HepG2 (cell line): Measurements from ENCODE around the gene RAD1. TPM values are rescaled to one million over a fixed set of nuclear protein-coding genes. Genes with fewer than 3 reads are reported as not detected.

Source experiments
- CHD2 ChIP-seq: IDR thresholded peaks from 2 replicates; pipeline ENCODE4 v1.6.1; 2011; ENCODE audit warnings: low read depth, low read length, improper control_type of control experiment
- HIVEP1 ChIP-seq: sonication (generic); formaldehyde crosslinking; IDR thresholded peaks from 2 replicates; pipeline ENCODE4 v1.4.0; 2020; ENCODE audit warnings: mild to moderate bottlenecking, missing genetic modification reagents
- HMGXB3 ChIP-seq: sonication (generic); formaldehyde crosslinking; IDR thresholded peaks from 2 replicates; pipeline ENCODE4 v1.4.0; 2020; ENCODE audit warnings: missing genetic modification reagents, borderline replicate concordance
- HMGXB4 ChIP-seq, 2 experiments: sonication (generic) in 1 of 2; formaldehyde crosslinking in 1 of 2; IDR thresholded peaks; 2 replicates each; pipeline versions ENCODE4 v1.4.0 to v1.6.1; 2018 to 2020; ENCODE audit warnings: missing genetic modification reagents in 2 of 2, borderline replicate concordance in 1 of 2, low read depth in 1 of 2, mild to moderate bottlenecking in 1 of 2, missing biosample characterization in 1 of 2
- HNRNPLL ChIP-seq: fragments of 200-400 bp; formaldehyde crosslinking; IDR thresholded peaks from 2 replicates; pipeline ENCODE4 v1.6.1; 2017; ENCODE audit warnings: mild to moderate bottlenecking, low read depth, low read length; ENCODE audit not compliant: poor library complexity, severe bottlenecking
- IKZF4 ChIP-seq: sonication (generic); formaldehyde crosslinking; IDR thresholded peaks from 2 replicates; pipeline ENCODE4 v1.5.1; 2020; ENCODE audit warnings: borderline replicate concordance, mild to moderate bottlenecking, low read depth, missing genetic modification reagents; ENCODE audit errors: not compliant biosample characterization
- IRF9 ChIP-seq: sonication (generic); formaldehyde crosslinking; IDR thresholded peaks from 2 replicates; pipeline ENCODE4 v1.8.0; 2022; ENCODE audit warnings: missing genetic modification reagents, mild to moderate bottlenecking, borderline replicate concordance
- KDM1A ChIP-seq: IDR thresholded peaks from 2 replicates; pipeline ENCODE4 v1.6.1; 2016; ENCODE audit warnings: missing compliant biosample characterization
- KDM5A ChIP-seq: fragments of 200-600 bp; sonication (generic); IDR thresholded peaks from 2 replicates; pipeline ENCODE4 v1.7.0; 2018; ENCODE audit warnings: antibody characterized with exemption, mild to moderate bottlenecking, low read length, borderline replicate concordance
- MAFF ChIP-seq: IDR thresholded peaks from 2 replicates; pipeline ENCODE4 v1.6.1; 2011; ENCODE audit warnings: low read depth, low read length, improper control_type of control experiment
- SAFB2 ChIP-seq: sonication (generic); formaldehyde crosslinking; IDR thresholded peaks from 2 replicates; pipeline ENCODE4 v1.5.1; 2020; ENCODE audit warnings: missing genetic modification reagents, low read depth, mild to moderate bottlenecking, borderline replicate concordance
- SAP130 ChIP-seq: IDR thresholded peaks from 2 replicates; pipeline ENCODE4 v1.6.1; 2016; ENCODE audit warnings: low read depth
- SOX5 ChIP-seq: IDR thresholded peaks from 2 replicates; pipeline ENCODE4 v1.6.1; 2016; ENCODE audit warnings: borderline replicate concordance
- SP2 ChIP-seq: sonication (generic); formaldehyde crosslinking; IDR thresholded peaks from 2 replicates; pipeline ENCODE4 v1.5.1; 2020; ENCODE audit warnings: mild to moderate bottlenecking, missing genetic modification reagents
- THYN1 ChIP-seq: sonication (generic); formaldehyde crosslinking; IDR thresholded peaks from 2 replicates; pipeline ENCODE4 v1.8.1; 2023; ENCODE audit warnings: low read depth, mild to moderate bottlenecking, moderate library complexity, missing genetic modification reagents, borderline replicate concordance
- YEATS2 ChIP-seq: sonication (generic); formaldehyde crosslinking; IDR thresholded peaks from 2 replicates; pipeline ENCODE4 v1.4.0; 2020; ENCODE audit warnings: missing genetic modification reagents, borderline replicate concordance
- ZFAT ChIP-seq: sonication (generic); formaldehyde crosslinking; conservative IDR thresholded peaks from 2 replicates; pipeline ENCODE4 v1.8.1; 2023; ENCODE audit warnings: missing genetic modification reagents, inconsistent platforms
- ZNF225 ChIP-seq: sonication (generic); formaldehyde crosslinking; IDR thresholded peaks from 2 replicates; pipeline ENCODE4 v1.4.0; 2020; ENCODE audit warnings: mild to moderate bottlenecking, missing genetic modification reagents
- ZNF329 ChIP-seq: sonication (generic); formaldehyde crosslinking; IDR thresholded peaks from 2 replicates; pipeline ENCODE4 v1.9.0; 2021; ENCODE audit warnings: low read depth, mild to moderate bottlenecking, missing genetic modification reagents
- ZNF792 ChIP-seq: IDR thresholded peaks from 2 replicates; pipeline ENCODE4 v1.6.1; 2016
- ZSCAN20 ChIP-seq: sonication (generic); formaldehyde crosslinking; IDR thresholded peaks from 2 replicates; pipeline ENCODE4 v1.4.0; 2020; ENCODE audit warnings: missing genetic modification reagents, mild to moderate bottlenecking, borderline replicate concordance
- polyA plus RNA-seq, 8 experiments: library from polyadenylated mRNA; depleted of rRNA in 3 of 8; stranded (reverse) in 7 of 8; unstranded in 1 of 8; fragments of >200 nt; fragmentation: Illumina TruSeq in 4 of 8; extraction: Trizol in 4 of 8; gene quantifications; 2 replicates each; pipeline versions ENCODE4 v1.2.1 to v1.2.3, GENCODE V29; 2011 to 2016; ENCODE audit warnings: low read depth in 4 of 8, missing spikeins in 1 of 8, mixed read lengths in 1 of 8; ENCODE audit not compliant: insufficient read depth in 1 of 8
- total RNA-seq, 5 experiments: library from RNA; depleted of rRNA; stranded (reverse); fragments of >200 nt; fragmentation: Illumina TruSeq; extraction: Trizol; gene quantifications; 2 replicates each; pipeline ENCODE4 v1.2.3, GENCODE V29; 2016; ENCODE audit warnings: low read depth in 1 of 5
- TF ChIP-seq, protein P1 (sequence below): sonication (generic); formaldehyde crosslinking; IDR thresholded peaks from 2 replicates; pipeline ENCODE4 v1.4.0; 2020; ENCODE audit warnings: mild to moderate bottlenecking, missing genetic modification reagents

RAD1 gene
- total and polyA plus RNA-seq, 2 of the 13 experiments (the other 11 are each of a cell fraction or from before 2014, with no cell fraction given), result 14.7 to 39.1 TPM

DNA sequence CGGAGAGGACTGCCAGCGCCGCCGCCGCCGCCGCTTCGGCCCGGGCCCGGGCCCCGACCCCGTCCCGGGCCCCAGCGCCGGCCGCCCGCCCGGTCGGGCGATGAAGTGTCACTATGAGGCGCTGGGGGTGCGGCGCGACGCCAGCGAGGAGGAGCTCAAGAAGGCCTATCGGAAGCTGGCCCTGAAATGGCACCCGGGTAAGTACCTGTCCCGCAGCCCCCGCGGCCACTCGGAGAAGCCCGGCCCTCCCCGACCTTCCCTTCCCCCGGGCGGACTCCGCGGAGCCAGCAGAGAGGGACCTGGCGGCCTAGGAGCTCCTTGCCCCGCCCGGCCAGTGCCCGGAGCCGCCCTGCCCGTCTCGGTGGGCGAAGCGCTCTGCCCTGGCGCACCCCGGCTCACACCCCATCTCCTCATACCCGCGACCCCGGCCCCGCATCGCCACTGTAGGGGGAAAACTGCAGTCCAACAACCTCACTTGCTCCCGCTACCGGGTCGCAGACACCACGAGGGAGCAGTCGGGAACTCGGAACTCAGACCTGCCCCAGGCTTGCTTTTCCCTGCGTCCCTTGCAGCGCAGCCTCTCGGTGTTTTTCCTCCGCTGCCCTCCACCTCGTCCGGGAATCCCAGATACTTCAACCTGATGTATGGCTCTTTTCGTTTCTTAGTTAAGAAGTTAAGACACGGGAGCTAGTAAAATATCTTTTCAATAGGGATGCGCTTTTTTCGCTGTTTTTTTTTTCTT is 14.6 kb upstream of the RAD1 start (continued):
- peak; percentile 42 for TF ChIP-seq HNRNPLL
- TF ChIP-seq KDM1A (CRISPR knock-in tag), result no peak
- TF ChIP-seq ZSCAN20 (CRISPR knock-in tag), result no peak; the same call in 1 of the 2 replicates
- no peak for TF ChIP-seq ZNF225 (CRISPR knock-in tag)
- no peak for TF ChIP-seq HMGXB3
- TF ChIP-seq YEATS2 (CRISPR knock-in tag), result no peak
- no peak for TF ChIP-seq ZNF329
- TF ChIP-seq IRF9 (CRISPR knock-in tag), result peak; percentile 35; the same call in 1 of the 2 replicates
- peak; percentile 20 to 54; a peak in 1 of 4 replicates for TF ChIP-seq HMGXB4 (CRISPR knock-in tag; IDR thresholded peaks at IDR 0.05; ENCODE audit: borderline replicate concordance in 1 of 2, low read depth in 1 of 2)
- no peak for TF ChIP-seq SOX5 (CRISPR knock-in tag)
- TF ChIP-seq ZFAT (CRISPR knock-in tag), result no peak
- TF ChIP-seq ZNF792, result 0 out of 2 replicates have a peak, but pooled peaks have one; percentile 17
- no peak for TF ChIP-seq CHD2
- TF ChIP-seq SP2, result no peak
- TF ChIP-seq MAFF, result no peak
- TF ChIP-seq IKZF4 (CRISPR knock-in tag), result no peak
- TF ChIP-seq HIVEP1 (CRISPR knock-in tag), result 0 out of 2 replicates have a peak, but pooled peaks have one; percentile 22
- peak; percentile 52; the same call in 1 of the 2 replicates for TF ChIP-seq KDM5A
- TF ChIP-seq, protein P1, sequence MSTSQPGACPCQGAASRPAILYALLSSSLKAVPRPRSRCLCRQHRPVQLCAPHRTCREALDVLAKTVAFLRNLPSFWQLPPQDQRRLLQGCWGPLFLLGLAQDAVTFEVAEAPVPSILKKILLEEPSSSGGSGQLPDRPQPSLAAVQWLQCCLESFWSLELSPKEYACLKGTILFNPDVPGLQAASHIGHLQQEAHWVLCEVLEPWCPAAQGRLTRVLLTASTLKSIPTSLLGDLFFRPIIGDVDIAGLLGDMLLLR (CRISPR knock-in tag), result no peak
- TF ChIP-seq SAFB2, result no peak
- TF ChIP-seq THYN1 (CRISPR knock-in tag), result no peak
- TF ChIP-seq SAP130, result peak; percentile 61
